Caki2 (cell line): Measurements from ENCODE around the gene INCA1. TPM values are rescaled to one million over a fixed set of nuclear protein-coding genes. Genes with fewer than 3 reads are reported as not detected.

ENCODE experiments used
- DNase-seq: peaks from one replicate; pipeline ENCODE4 v3.0.0-alpha.2; 2015; ENCODE audit warnings: low read depth
- in situ Hi-C: cut with HindIII; loops from 2 replicates; pipeline ENCODE4 v1.10.0; 2016; ENCODE audit warnings: low sequenced_read_pairs, low pct_unique_long_range_greater_than_20kb, mixed read lengths
- total RNA-seq: library from RNA; depleted of rRNA; stranded (reverse); fragments of >200 nt; shearing (Covaris generic); gene quantifications from 2 replicates; pipeline ENCODE4 v1.2.3, GENCODE V29; 2014; ENCODE audit warnings: low replicate concordance

Gene INCA1
- total RNA-seq, 1 experiment from 2014 or later, result 3.3 TPM

- in situ Hi-C loops, result no loop called here
- no peak for DNase-seq
These were observed 18.6 kb downstream of the INCA1 start for GRCh38 chr17:4978726-4979125.

- no peak for DNase-seq
- in situ Hi-C loops, result no loop called here
These were observed 23.1 kb downstream of the INCA1 start for GRCh38 chr17:4974115-4974670.

- DNase-seq, result no peak
- in situ Hi-C loops, result no loop called here
These were observed 23.8 kb downstream of the INCA1 start for GRCh38 chr17:4973256-4974114.

GRCh38 chr17:4972752-4973151, 24.6 kb downstream of the INCA1 start:
- in situ Hi-C loops, result no loop called here
- no peak for DNase-seq

- in situ Hi-C loops, result no loop called here
- no peak for DNase-seq
These were observed 25.0 kb downstream of the INCA1 start for GRCh38 chr17:4972322-4972721.

GRCh38 chr17:4971826-4972225, 25.5 kb downstream of the INCA1 start:
- no peak for DNase-seq
- in situ Hi-C loops, result no loop called here

- no peak for DNase-seq
- in situ Hi-C loops, result no loop called here
These were observed 27.0 kb downstream of the INCA1 start for GRCh38 chr17:4970273-4970672.

- DNase-seq, result no peak
- in situ Hi-C loops, result no loop called here
These were observed 27.7 kb downstream of the INCA1 start for GRCh38 chr17:4969551-4970173.

GRCh38 chr17:4969047-4969550, 28.2 kb downstream of the INCA1 start:
- DNase-seq, result peak; percentile 72
- in situ Hi-C loops, result no loop called here

GRCh38 chr17:4968486-4969046, 28.8 kb downstream of the INCA1 start:
- in situ Hi-C loops, result no loop called here

GRCh38 chr17:4967539-4968485, 29.5 kb downstream of the INCA1 start, which contains the start of gene SPAG7:
Gene SPAG7 (minus strand): TSS chr17:4967817. CDS start chr17:4967804, 13 bp downstream.
- in situ Hi-C loops, result no loop called here
- DNase-seq, result peak; percentile 98

More at GRCh38 chr17:4968486-4969046, 28.8 kb downstream of the INCA1 start:
- DNase-seq, result peak; percentile 77

GRCh38 chr17:4966844-4967538, 30.3 kb downstream of the INCA1 start:
- DNase-seq, result peak; percentile 99
- in situ Hi-C loops, result no loop called here

- in situ Hi-C loops, result no loop called here
- DNase-seq, result no peak
These were observed 31.9 kb downstream of the INCA1 start for GRCh38 chr17:4965311-4965986.

GRCh38 chr17:4960279-4960922, 36.9 kb downstream of the INCA1 start:
- in situ Hi-C loops, result no loop called here

GRCh38 chr17:4959261-4959965, 37.9 kb downstream of the INCA1 start:
- in situ Hi-C loops, result no loop called here
- DNase-seq, result no peak

More at GRCh38 chr17:4960279-4960922, 36.9 kb downstream of the INCA1 start:
- peak; percentile 48 for DNase-seq

- no peak for DNase-seq
- in situ Hi-C loops, result no loop called here
These were observed 39.2 kb downstream of the INCA1 start for GRCh38 chr17:4958102-4958501.
